Keratinocyte (primary cell): Measurements from ENCODE around the gene TMEM100. TPM values are rescaled to one million over a fixed set of nuclear protein-coding genes. Genes with fewer than 3 reads are reported as not detected.

Experiments
- DNase-seq: peaks from one replicate; pipeline ENCODE4 v3.0.0-alpha.2; 2011; ENCODE audit warnings: low read depth, missing footprints, low spot score
- FAIRE-seq: peaks from 2 replicates; lab custom pipeline; 2011; peaks lifted over from hg19 to GRCh38; lab: Jason Lieb, UNC
- H2AFZ ChIP-seq: 2 replicates; pipeline ENCODE4 v1.6.0; 2012; ENCODE audit warnings: low read length, control low read depth, inconsistent platforms; ENCODE audit not compliant: control insufficient read depth
- H3K27ac ChIP-seq: 2 replicates; pipeline ENCODE4 v1.5.1; 2011; ENCODE audit warnings: low read length; ENCODE audit not compliant: control insufficient read depth, insufficient read depth
- H3K27me3 ChIP-seq: 3 replicates; pipeline ENCODE4 v1.6.0; 2011; ENCODE audit warnings: low read length; ENCODE audit not compliant: control insufficient read depth, insufficient read depth; ENCODE audit errors: extremely low read depth
- H3K36me3 ChIP-seq, 2 experiments: 2 replicates in 1 of 2; 3 replicates in 1 of 2; pipeline ENCODE4 v1.5.1; 2011; ENCODE audit warnings: low read length in 2 of 2, mild to moderate bottlenecking in 1 of 2; ENCODE audit not compliant: control insufficient read depth in 2 of 2, insufficient read depth in 2 of 2; ENCODE audit errors: extremely low read depth in 1 of 2
- H3K4me1 ChIP-seq: 3 replicates; pipeline ENCODE4 v1.5.1; 2011; ENCODE audit warnings: low read length; ENCODE audit not compliant: control insufficient read depth, insufficient read depth; ENCODE audit errors: extremely low read depth
- H3K4me2 ChIP-seq: 3 replicates; pipeline ENCODE4 v1.6.0; 2011; ENCODE audit warnings: low read depth, low read length; ENCODE audit not compliant: control insufficient read depth, insufficient read depth; ENCODE audit errors: extremely low read depth
- H3K4me3 ChIP-seq, 3 experiments: fragments of 200-600 bp in 1 of 3; sonication (generic) in 1 of 3; 2 replicates in 2 of 3; 3 replicates in 1 of 3; pipeline ENCODE4 v1.5.1; 2011 to 2016; ENCODE audit warnings: low read length in 3 of 3, mild to moderate bottlenecking in 3 of 3, control low read depth in 2 of 3, inconsistent platforms in 1 of 3, low read depth in 1 of 3, mixed read lengths in 1 of 3, mixed run types in 1 of 3, moderate library complexity in 1 of 3; ENCODE audit not compliant: control insufficient read depth in 2 of 3, insufficient read depth in 2 of 3; ENCODE audit errors: extremely low read depth in 1 of 3
- H3K79me2 ChIP-seq: 2 replicates; pipeline ENCODE4 v1.6.0; 2012; ENCODE audit warnings: low read length; ENCODE audit not compliant: control insufficient read depth, insufficient read depth
- H3K9ac ChIP-seq: 3 replicates; pipeline ENCODE4 v1.6.0; 2011; ENCODE audit warnings: low read length; ENCODE audit not compliant: control insufficient read depth, insufficient read depth; ENCODE audit errors: extremely low read depth
- H3K9me1 ChIP-seq: 3 replicates; pipeline ENCODE4 v1.6.0; 2011; ENCODE audit warnings: low read length; ENCODE audit not compliant: control insufficient read depth, insufficient read depth; ENCODE audit errors: extremely low read depth
- H3K9me3 ChIP-seq: 2 replicates; pipeline ENCODE4 v1.5.1; 2012; ENCODE audit warnings: low read depth, low read length; ENCODE audit not compliant: control insufficient read depth
- H4K20me1 ChIP-seq: 3 replicates; pipeline ENCODE4 v1.6.0; 2011; ENCODE audit warnings: low read length; ENCODE audit not compliant: control insufficient read depth, insufficient read depth; ENCODE audit errors: extremely low read depth
- EZH2 ChIP-seq: IDR thresholded peaks from one replicate; pipeline ENCODE4 v1.6.1; 2012; ENCODE audit warnings: inconsistent platforms, mild to moderate bottlenecking, low read length, moderate library complexity
- dilution Hi-C: fragments of 300-500 bp; cut with MboI; formaldehyde crosslinking; loops from one replicate; pipeline ENCODE4 v1.7.0; 2020; ENCODE audit warnings: low sequenced_read_pairs; ENCODE audit not compliant: extremely low pct_ligation_motif_present
- polyA plus RNA-seq, 5 experiments: library from polyadenylated mRNA; depleted of rRNA in 3 of 5; stranded (reverse) in 3 of 5; stranded (forward) in 1 of 5; unstranded in 1 of 5; fragments of >200 nt; gene quantifications; 1 replicate in 1 of 5; 2 replicates in 3 of 5; 3 replicates in 1 of 5; pipeline versions ENCODE4 v1.2.1 to v1.2.3, GENCODE V29; 2011 to 2012; ENCODE audit warnings: missing spikeins in 2 of 5, low read depth in 1 of 5, low replicate concordance in 1 of 5
- TF ChIP-seq, protein P1 (sequence below), 3 experiments: IDR thresholded peaks in 1 of 3; conservative IDR thresholded peaks in 1 of 3; optimal IDR thresholded peaks in 1 of 3; 2 replicates in 2 of 3; 3 replicates in 1 of 3; pipeline versions ENCODE3 to v1.5.1; 2011; ENCODE audit warnings: low read length in 3 of 3, mild to moderate bottlenecking in 3 of 3, moderate library complexity in 2 of 3, control low read depth in 1 of 3, inconsistent platforms in 1 of 3; ENCODE audit not compliant: insufficient read depth in 2 of 3; ENCODE audit errors: extremely low read depth in 1 of 3

Gene TMEM100
- polyA plus RNA-seq, 1 donor (not counting 4 experiments of a cell fraction or from before 2014, with no cell fraction given), result 0.18 TPM

DNA sequence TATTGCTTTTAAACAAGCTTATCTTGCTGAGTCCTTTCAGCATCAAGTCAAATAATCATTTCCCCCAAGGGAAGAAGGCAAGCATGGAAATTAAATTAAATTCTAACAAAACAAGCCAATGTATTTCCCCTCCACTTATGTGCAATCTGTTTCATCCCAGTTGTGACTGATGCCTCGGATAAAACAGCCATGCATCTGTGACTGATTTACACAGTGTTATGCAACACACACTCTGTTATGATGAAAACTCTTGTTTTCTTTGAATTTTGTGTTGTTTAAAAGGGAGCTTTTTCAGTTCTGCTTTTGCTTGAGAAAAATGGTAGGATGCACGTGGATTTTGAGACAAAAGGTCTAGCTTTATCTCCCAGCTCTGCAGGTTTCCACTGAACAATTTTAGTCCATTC lies 32.6 kb downstream of the TMEM100 start:
- Histone ChIP-seq H3K9ac (no peak overlapping the region), H4K20me1 (no peaks in the 10 kb centered on the region), H3K4me2 (no peak overlapping the region), H3K27ac (no peak overlapping the region), H3K36me3 (no peaks in the 10 kb centered on the region), H3K4me3 (no peak overlapping the region), H3K4me1 (no peaks in the 10 kb centered on the region), H3K9me3 (peaks cover 2% of the 10 kb centered on the region), H3K9me1 (no peaks in the 10 kb centered on the region), H3K79me2 (no peaks in the 10 kb centered on the region), H3K27me3 (no peaks in the 10 kb centered on the region), H2AFZ (no peak overlapping the region)
- FAIRE-seq (no peak), DNase-seq (no peak)
- dilution Hi-C loops, result no loop called here
- no peak for TF ChIP-seq EZH2
- TF ChIP-seq, protein P1, sequence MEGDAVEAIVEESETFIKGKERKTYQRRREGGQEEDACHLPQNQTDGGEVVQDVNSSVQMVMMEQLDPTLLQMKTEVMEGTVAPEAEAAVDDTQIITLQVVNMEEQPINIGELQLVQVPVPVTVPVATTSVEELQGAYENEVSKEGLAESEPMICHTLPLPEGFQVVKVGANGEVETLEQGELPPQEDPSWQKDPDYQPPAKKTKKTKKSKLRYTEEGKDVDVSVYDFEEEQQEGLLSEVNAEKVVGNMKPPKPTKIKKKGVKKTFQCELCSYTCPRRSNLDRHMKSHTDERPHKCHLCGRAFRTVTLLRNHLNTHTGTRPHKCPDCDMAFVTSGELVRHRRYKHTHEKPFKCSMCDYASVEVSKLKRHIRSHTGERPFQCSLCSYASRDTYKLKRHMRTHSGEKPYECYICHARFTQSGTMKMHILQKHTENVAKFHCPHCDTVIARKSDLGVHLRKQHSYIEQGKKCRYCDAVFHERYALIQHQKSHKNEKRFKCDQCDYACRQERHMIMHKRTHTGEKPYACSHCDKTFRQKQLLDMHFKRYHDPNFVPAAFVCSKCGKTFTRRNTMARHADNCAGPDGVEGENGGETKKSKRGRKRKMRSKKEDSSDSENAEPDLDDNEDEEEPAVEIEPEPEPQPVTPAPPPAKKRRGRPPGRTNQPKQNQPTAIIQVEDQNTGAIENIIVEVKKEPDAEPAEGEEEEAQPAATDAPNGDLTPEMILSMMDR (optimal IDR thresholded peaks at IDR 0.05 in 1 of 3, IDR thresholded peaks at IDR 0.05 in 1 of 3, conservative IDR thresholded peaks at IDR 0.05 in 1 of 3; ENCODE audit: extremely low read depth in 1 of 3, insufficient read depth in 2 of 3, low read length in 3 of 3), result no peak

DNA sequence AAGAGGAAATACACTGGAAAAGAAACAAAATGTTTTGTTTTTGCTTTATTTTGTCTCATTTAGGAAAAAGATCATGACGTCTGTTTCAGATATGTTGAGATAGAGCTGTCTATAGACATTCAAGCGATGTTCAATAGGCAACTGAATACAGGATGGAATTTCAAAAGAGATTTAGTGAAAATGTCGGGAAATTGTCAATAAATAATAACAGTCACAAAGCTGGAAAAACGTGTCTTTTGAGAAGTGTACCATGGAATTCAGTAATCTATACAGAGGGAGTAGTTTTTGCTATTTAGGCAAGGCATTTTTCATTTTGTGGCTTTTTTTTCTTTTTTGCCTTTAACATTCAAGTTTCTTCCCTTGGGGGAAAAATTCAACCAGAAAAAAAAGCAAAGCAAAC lies 33.0 kb downstream of the TMEM100 start:
- Histone ChIP-seq H2AFZ (no peak overlapping the region), H3K79me2 (no peaks in the 10 kb centered on the region), H3K4me1 (peaks cover under 1% of the 10 kb centered on the region), H4K20me1 (no peaks in the 10 kb centered on the region), H3K9me3 (peaks cover 2% of the 10 kb centered on the region), H3K4me3 (no peak overlapping the region), H3K4me2 (no peak overlapping the region), H3K9ac (no peak overlapping the region), H3K9me1 (no peaks in the 10 kb centered on the region), H3K27ac (no peak overlapping the region), H3K36me3 (no peaks in the 10 kb centered on the region), H3K27me3 (no peaks in the 10 kb centered on the region)
- TF ChIP-seq EZH2, result no peak
- TF ChIP-seq, protein P1 (optimal IDR thresholded peaks at IDR 0.05 in 1 of 3, IDR thresholded peaks at IDR 0.05 in 1 of 3, conservative IDR thresholded peaks at IDR 0.05 in 1 of 3; ENCODE audit: extremely low read depth in 1 of 3, insufficient read depth in 2 of 3, low read length in 3 of 3), result no peak
- dilution Hi-C loops, result no loop called here
- FAIRE-seq (no peak), DNase-seq (no peak)
